ENCODE results near the gene TMEM44.

GRCh38 chr3:194624956-194625355 lies 8.3 kb downstream of the TMEM44 start:
- TF ChIP-seq, protein P1, sequence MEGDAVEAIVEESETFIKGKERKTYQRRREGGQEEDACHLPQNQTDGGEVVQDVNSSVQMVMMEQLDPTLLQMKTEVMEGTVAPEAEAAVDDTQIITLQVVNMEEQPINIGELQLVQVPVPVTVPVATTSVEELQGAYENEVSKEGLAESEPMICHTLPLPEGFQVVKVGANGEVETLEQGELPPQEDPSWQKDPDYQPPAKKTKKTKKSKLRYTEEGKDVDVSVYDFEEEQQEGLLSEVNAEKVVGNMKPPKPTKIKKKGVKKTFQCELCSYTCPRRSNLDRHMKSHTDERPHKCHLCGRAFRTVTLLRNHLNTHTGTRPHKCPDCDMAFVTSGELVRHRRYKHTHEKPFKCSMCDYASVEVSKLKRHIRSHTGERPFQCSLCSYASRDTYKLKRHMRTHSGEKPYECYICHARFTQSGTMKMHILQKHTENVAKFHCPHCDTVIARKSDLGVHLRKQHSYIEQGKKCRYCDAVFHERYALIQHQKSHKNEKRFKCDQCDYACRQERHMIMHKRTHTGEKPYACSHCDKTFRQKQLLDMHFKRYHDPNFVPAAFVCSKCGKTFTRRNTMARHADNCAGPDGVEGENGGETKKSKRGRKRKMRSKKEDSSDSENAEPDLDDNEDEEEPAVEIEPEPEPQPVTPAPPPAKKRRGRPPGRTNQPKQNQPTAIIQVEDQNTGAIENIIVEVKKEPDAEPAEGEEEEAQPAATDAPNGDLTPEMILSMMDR (IDR thresholded peaks at IDR 0.05) = no peak
- TF ChIP-seq POLR2A (IDR thresholded peaks at IDR 0.05) = no peak

Data from body of pancreas (tissue), 4 donors.